ENCODE data around the gene FBXL16.
"Not testable (repeated sequence)": the region's sequence is repeated elsewhere in the genome, so short reads cannot be mapped to it uniquely, and the experiment has no call there.

The FBXL16 gene

DNA sequence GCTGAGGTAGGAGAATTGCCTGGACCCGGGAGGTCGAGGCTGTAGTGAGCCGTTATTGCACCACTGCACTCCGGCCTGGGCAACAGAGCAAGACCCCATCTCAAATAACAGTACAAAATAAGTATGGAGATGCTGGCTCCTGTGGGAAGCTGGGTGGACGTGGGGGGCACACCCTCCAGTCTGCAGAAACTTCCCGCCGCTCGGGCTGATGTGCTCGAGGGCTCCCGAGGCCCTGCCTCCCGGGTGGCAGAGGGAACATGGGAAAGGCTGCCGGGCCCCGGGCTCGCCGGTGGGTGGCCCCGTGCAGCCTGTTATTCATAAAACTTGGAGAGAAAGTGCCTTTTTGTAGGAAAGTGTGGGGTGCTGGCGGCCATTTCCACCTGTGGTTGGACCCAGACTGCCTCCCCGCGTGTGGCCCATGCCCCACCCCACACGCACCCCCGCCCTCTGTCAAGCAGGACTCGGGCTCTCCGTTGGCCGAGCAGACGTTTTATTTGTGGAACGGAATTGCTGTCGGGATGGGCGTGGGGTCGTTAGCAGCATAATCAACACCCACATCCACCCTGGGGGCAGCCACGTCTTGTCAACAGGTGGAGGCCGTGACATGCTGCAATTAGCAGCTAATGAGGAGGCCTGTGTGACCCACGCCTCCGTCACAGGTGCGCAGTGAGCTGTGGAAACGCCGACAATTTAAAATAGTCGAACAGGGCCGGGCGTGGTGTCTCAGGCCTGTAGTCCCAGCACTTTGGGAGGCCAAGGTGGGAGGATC lies 42.6 kb upstream of the FBXL16 start:
- TF ChIP-seq, protein P1, sequence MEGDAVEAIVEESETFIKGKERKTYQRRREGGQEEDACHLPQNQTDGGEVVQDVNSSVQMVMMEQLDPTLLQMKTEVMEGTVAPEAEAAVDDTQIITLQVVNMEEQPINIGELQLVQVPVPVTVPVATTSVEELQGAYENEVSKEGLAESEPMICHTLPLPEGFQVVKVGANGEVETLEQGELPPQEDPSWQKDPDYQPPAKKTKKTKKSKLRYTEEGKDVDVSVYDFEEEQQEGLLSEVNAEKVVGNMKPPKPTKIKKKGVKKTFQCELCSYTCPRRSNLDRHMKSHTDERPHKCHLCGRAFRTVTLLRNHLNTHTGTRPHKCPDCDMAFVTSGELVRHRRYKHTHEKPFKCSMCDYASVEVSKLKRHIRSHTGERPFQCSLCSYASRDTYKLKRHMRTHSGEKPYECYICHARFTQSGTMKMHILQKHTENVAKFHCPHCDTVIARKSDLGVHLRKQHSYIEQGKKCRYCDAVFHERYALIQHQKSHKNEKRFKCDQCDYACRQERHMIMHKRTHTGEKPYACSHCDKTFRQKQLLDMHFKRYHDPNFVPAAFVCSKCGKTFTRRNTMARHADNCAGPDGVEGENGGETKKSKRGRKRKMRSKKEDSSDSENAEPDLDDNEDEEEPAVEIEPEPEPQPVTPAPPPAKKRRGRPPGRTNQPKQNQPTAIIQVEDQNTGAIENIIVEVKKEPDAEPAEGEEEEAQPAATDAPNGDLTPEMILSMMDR (conservative IDR thresholded peaks at IDR 0.05; ENCODE audit: low read depth, low read length): no peak
- H3K4me3 ChIP-seq (ENCODE audit: low read length): no peak overlapping the region
- no peak for DNase-seq (ENCODE audit: low read depth)

DNA sequence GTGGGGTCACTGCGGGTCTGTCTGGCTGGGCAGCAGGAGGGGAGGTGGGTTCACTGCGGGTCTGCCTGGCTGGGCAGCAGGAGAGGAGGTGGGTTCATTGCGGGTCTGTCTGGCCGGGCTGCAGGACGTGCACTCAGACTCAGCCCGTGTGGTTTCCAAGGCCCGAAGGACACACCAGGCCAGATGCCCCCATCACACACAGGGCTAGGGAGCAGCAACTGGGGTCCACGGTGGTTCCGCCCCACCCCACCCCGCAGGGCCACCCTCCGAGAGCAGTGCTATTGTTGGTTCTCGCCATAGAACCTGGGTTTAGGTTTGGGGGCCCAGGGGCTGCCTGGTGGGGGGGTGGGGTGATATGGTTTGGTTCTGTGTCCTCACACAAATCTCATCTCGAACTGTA lies 41.0 kb upstream of the FBXL16 start:
- DNase-seq (ENCODE audit: low read depth): no peak
- H3K4me3 ChIP-seq (ENCODE audit: low read length): no peak overlapping the region
- TF ChIP-seq, protein P1 (conservative IDR thresholded peaks at IDR 0.05; ENCODE audit: low read depth, low read length): no peak

DNA sequence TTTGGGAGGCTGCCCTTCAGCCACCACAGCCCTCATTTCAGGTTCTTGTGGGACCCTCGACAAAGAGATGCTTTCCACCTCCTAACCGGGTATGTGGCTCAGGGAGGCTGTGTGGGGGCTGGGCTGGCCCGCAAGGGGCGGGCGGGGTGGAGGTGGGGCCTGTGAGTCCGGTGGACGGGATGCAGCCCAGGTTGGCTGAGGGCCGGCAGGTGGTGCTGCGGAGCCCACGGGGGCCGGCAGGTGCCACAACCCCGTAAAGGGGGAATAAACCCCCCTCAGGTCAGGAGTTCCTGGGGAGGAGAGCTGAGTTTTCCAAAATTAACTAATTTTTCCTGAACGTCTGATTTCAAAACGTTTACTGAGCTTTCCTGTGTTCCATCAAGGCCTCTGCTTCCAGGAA lies 40.1 kb upstream of the FBXL16 start:
- DNase-seq (ENCODE audit: low read depth): no peak
- H3K4me3 ChIP-seq (ENCODE audit: low read length): no peak overlapping the region
- TF ChIP-seq, protein P1 (conservative IDR thresholded peaks at IDR 0.05; ENCODE audit: low read depth, low read length): peak; percentile 67

DNA sequence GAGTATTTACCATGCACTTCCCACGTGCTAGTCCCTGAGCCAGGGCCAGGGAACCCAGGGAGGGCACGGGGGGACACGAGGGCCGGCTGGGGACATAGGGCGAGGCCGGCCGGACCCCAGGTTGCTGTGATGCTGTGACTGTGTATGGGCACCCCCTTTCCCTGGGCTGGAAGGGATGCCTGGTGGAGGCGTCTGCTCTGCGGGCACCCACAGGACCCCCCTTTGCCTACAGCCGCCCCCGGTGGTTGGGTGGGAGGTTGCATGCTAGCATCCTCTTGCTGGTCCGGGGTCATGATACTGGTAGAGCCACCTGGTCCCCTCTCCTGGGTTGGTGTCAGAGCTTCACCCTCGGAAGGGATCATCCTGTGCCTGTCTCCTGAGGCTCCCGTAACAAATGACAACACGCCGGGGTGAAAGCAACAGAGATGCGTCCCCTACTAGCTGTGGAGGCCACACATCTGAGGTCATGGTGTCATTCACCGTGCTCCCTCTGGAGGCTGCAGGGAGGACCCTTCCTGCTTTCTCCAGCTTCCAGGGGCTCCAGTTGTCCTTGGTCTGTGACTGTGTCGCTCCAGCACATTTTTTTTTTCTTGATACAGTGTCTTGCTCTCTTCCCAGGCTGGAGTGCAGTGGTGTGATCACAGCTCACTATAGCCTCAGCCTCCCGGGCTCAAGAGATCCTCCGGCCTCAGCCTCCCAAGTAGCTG lies 38.3 kb upstream of the FBXL16 start:
- DNase-seq (ENCODE audit: low read depth): no peak
- no peak overlapping the region for H3K4me3 ChIP-seq (ENCODE audit: low read length)
- TF ChIP-seq, protein P1 (conservative IDR thresholded peaks at IDR 0.05; ENCODE audit: low read depth, low read length): peak; percentile 8

DNA sequence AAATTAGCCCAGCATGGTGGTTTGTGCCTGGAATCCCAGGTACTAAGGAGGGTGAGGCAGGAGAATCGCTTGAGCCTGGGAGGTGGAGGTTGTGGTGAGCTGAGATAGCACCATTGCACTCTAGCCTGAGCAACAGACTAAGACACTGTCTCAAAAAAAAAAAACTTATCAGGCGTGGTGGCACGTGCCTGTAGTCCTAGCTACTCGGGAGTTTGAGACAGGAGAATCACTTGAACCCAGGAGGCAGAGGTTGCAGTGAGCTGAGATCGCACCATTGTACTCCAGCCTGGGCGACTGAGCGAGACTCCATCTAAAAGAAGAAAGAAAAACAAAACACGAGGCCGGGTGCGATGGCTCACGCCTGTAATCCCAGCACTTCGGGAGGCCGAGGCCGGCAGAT lies 37.3 kb upstream of the FBXL16 start:
- DNase-seq (ENCODE audit: low read depth); H3K4me3 ChIP-seq (ENCODE audit: low read length): not testable (repeated sequence)

DNA sequence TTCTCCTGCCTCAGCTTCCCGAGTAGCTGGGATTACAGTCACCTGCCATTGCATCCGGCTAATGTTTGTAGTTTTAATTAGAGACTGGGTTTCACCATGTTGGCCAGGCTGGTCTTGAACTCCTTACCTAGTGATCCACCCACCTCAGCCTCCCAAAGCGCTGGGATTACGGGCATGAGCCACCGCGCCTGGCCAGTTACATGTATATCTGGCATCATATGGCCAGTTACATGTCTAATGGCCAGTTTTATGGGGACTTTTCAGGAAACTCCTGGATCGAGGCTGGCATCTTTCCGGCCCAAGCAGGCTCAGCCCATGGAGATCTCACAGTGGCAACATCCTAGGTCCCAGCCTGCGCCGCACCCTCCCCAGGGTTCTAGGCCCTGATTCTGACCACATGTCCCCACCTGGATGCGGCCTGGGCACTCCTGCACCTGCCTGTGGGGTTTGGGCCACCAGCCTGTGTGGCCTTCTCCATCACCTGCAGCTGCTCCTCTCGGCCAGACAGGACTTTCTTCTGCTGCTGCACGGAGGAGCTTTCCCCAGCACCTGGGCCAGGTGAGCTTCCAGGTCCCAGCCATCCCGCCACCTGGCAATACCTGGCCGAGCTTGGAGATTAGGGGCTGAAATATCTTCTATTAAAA lies 36.5 kb upstream of the FBXL16 start:
- H3K4me3 ChIP-seq (ENCODE audit: low read length): no peak overlapping the region
- no peak for DNase-seq (ENCODE audit: low read depth)
- TF ChIP-seq, protein P1 (conservative IDR thresholded peaks at IDR 0.05; ENCODE audit: low read depth, low read length): no peak

DNA sequence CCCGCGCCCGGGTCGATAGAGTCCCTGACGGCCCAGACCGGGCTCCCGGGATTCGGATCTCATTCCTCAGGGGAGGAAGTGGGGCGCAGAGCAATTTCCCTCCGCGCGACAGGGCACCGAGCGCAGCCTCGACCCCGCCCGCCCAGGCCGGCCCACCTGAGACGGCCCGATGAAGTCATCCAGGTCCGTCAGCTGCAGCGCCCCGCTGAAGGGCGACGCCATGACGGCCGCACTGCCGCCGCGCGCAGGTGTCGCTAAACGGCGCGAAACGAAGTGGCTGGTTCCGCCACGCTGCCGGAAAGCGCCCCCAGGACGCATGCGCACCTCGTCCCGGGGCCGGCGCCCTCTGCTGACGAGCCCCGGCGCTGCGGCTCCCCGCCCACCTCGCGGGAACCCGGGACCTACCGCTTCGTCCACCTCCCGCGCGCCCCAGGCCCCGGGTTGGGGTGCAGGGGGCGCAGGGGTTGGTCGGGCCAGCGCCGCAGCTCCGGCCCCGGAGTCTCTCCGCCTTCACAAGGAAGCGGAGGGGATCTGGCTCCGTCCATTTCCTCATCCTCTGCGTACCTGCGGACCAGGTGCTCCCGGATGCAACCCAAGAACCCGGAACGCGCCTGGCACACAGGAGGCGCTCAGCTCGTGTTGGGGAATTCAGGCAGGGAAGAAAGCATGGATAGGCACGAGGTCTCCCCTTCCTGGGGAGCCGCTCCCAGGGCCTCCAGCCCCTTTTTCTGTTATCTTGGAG lies 35.3 kb upstream of the FBXL16 start, which contains the start of gene CIAO3:
Gene CIAO3, minus strand, starts transcription at position 234 of the 742 bp plus-strand sequence. Its CDS starts 12 bp downstream, at position 222.
- DNase-seq (ENCODE audit: low read depth): peak; percentile 60
- peak within 1 kb of the TSS; percentile 80 for H3K4me3 ChIP-seq (ENCODE audit: low read length)
- TF ChIP-seq, protein P1 (conservative IDR thresholded peaks at IDR 0.05; ENCODE audit: low read depth, low read length): peak; percentile 65
